ENCODE measurements around the gene CDH4.

GRCh38 chr20:61310954-61311353 is 58.9 kb downstream of the CDH4 start:
- TF ChIP-seq CTCF (IDR thresholded peaks at IDR 0.05) (no peak), EZH2phosphoT487 (IDR thresholded peaks at IDR 0.05) (no peak)

Data from neural progenitor cell (in vitro differentiated cells).